Adrenal gland (tissue), 12 donors: Measurements from ENCODE around the gene CPVL. TPM values are rescaled to one million over a fixed set of nuclear protein-coding genes. Genes with fewer than 3 reads are reported as not detected.

Experiments used
- DNase-seq, 7 donors: peaks; one replicate each; pipeline ENCODE4 v3.0.0-alpha.2; 2019 to 2020
- H3K27ac ChIP-seq, 5 donors: fragments of 200-600 bp; sonication (generic) in 4 of 5; 1 replicate in 3 of 5; 2 replicates in 2 of 5; pipeline versions ENCODE4 v1.5.1 to v1.8.0; 2016 to 2020; ENCODE audit warnings: mild to moderate bottlenecking in 1 of 5
- H3K27me3 ChIP-seq: fragments of 200-600 bp; 2 replicates; pipeline ENCODE4 v1.8.0; 2021
- H3K36me3 ChIP-seq, 2 donors: fragments of 200-600 bp; replicated peaks in 1 of 2; 1 replicate in 1 of 2; 2 replicates in 1 of 2; pipeline versions ENCODE4 v1.5.1 to v1.8.0; 2018 to 2022
- H3K4me1 ChIP-seq, 2 donors: fragments of 200-600 bp; replicated peaks in 1 of 2; 1 replicate in 1 of 2; 2 replicates in 1 of 2; pipeline versions ENCODE4 v1.5.1 to v1.8.0; 2018 to 2021
- H3K4me3 ChIP-seq, 4 donors: fragments of 200-600 bp; sonication (generic) in 3 of 4; one replicate each; pipeline ENCODE4 v1.5.1; 2016 to 2018
- H3K9me3 ChIP-seq, 3 donors: fragments of 200-600 bp; sonication (generic) in 1 of 3; replicated peaks in 1 of 3; 1 replicate in 2 of 3; 2 replicates in 1 of 3; pipeline versions ENCODE4 v1.5.1 to v1.8.0; 2016 to 2021
- CTCF ChIP-seq, 6 experiments: fragments of 450-650 bp in 4 of 6; fragments of 200-600 bp in 2 of 6; sonication (generic) in 1 of 6; IDR thresholded peaks; 1 replicate in 5 of 6; 2 replicates in 1 of 6; pipeline versions ENCODE4 v1.5.1 to v1.8.0; 2016 to 2021; ENCODE audit warnings: antibody characterized with exemption in 6 of 6, mild to moderate bottlenecking in 2 of 6, moderate library complexity in 1 of 6
- POLR2A ChIP-seq, 2 donors: fragments of 450-650 bp; IDR thresholded peaks; one replicate each; pipeline ENCODE4 v1.6.1; 2017; ENCODE audit warnings: antibody characterized with exemption in 2 of 2, mild to moderate bottlenecking in 2 of 2, moderate library complexity in 1 of 2
- WGBS, 4 donors: extraction: QIAGEN DNeasy Blood & Tissue Kit in 2 of 4; methylation state at CpG; one replicate each; pipeline versions ENCODE4 v1.1.5 to v1.1.7; 2013 to 2017; 5-methylcytosine and 5-hydroxymethylcytosine counted together
- intact Hi-C, 2 donors: fragments of 100-400 bp; cut with DNase I; formaldehyde crosslinking; loops; one replicate each; pipeline versions ENCODE4 v1.14.1 to v1.15.0; 2022 to 2023
- polyA plus RNA-seq, 3 donors: library from polyadenylated mRNA; stranded (reverse); fragments of 200-250 nt in 2 of 3; fragments of 350-450 nt in 1 of 3; fragmentation: Illumina TruSeq in 1 of 3; extraction: RNeasy Lipid Tissue Mini Kit (QIAGEN cat#74804) in 1 of 3; gene quantifications; one replicate each; pipeline ENCODE4 v1.2.3, GENCODE V29; 2013 to 2014
- total RNA-seq, 9 donors: library from RNA; depleted of rRNA in 4 of 9; stranded (reverse); fragments of >200 nt in 4 of 9; fragments of 120-200 nt in 1 of 9; fragmentation: NEBNext Ultra II Directional in 1 of 9; extraction: Animal tissue kit (Norgen Biotek cat#: 25700) in 1 of 9; gene quantifications; one replicate each; pipeline versions ENCODE4 v1.1.0 to v1.2.4, GENCODE V29; 2013 to 2023
- donor health status: healthy with polysubstance abuse.
- donor health status: Bipolar disorder and iron deficiency.
- donor health status: DM: yes; HTN: yes; CAD: no.
- donor health status: DM: no; HTN: no; CAD: no.
- donor health status: DM: no; HTN: no; CAD: no.
- donor health status: DM: yes; HTN: yes; CAD: no.

Gene CPVL
- total and polyA plus RNA-seq, 12 donors, result 3.2 to 61.7 (median 32.7) TPM

GRCh38 chr7:29142021-29142727, 4.2 kb downstream of the CPVL start:
- H3K4me1 ChIP-seq, result no peaks in the 10 kb centered on the region
- WGBS, 4 donors, result 68 to 82% (median 70%) methylated on average over 7 of the region's 7 CpGs
- H3K27ac ChIP-seq, result peak overlapping the region in 1 of 5 donors; percentile 25
- no peaks in the 10 kb centered on the region for H3K9me3 ChIP-seq
- no peak for DNase-seq
- H3K36me3 ChIP-seq, result no peaks in the 10 kb centered on the region
- no peak for TF ChIP-seq POLR2A (IDR thresholded peaks at IDR 0.05)
- TF ChIP-seq CTCF (IDR thresholded peaks at IDR 0.05), result no peak
- no peak overlapping the region for H3K4me3 ChIP-seq
- intact Hi-C loops, result no loop called here
- peaks cover 3% of the 10 kb centered on the region for H3K27me3 ChIP-seq

GRCh38 chr7:29140873-29141468, 5.4 kb downstream of the CPVL start:
- H3K4me1 ChIP-seq, result no peaks in the 10 kb centered on the region
- peaks cover under 1% of the 10 kb centered on the region for H3K27me3 ChIP-seq
- intact Hi-C loops, result no loop called here
- no peaks in the 10 kb centered on the region for H3K9me3 ChIP-seq
- no peak overlapping the region for H3K4me3 ChIP-seq
- 79 to 85% (median 83%) methylated on average over 7 of the region's 7 CpGs for WGBS, 4 donors
- no peaks in the 10 kb centered on the region for H3K36me3 ChIP-seq
- DNase-seq, result peak in 4 of 7 donors; percentile 16 to 60 (median 21)
- TF ChIP-seq POLR2A (IDR thresholded peaks at IDR 0.05) (no peak), CTCF (IDR thresholded peaks at IDR 0.05) (no peak)
- H3K27ac ChIP-seq, result no peak overlapping the region

- intact Hi-C loops, result no loop called here
- no peaks in the 10 kb centered on the region for H3K36me3 ChIP-seq
- H3K27ac ChIP-seq, result no peak overlapping the region
- H3K4me1 ChIP-seq, result no peaks in the 10 kb centered on the region
- TF ChIP-seq CTCF (IDR thresholded peaks at IDR 0.05), result no peak
- no peak for TF ChIP-seq POLR2A (IDR thresholded peaks at IDR 0.05)
- H3K4me3 ChIP-seq, result no peak overlapping the region
- no peak for DNase-seq
- no peaks in the 10 kb centered on the region for H3K9me3 ChIP-seq
- H3K27me3 ChIP-seq, result no peaks in the 10 kb centered on the region
- 74 to 86% (median 79%) methylated on average over 4 of the region's 4 CpGs for WGBS, 4 donors
Measured at GRCh38 chr7:29139796-29140195, 6.5 kb downstream of the CPVL start.

GRCh38 chr7:29139191-29139590, 7.1 kb downstream of the CPVL start:
- no peak overlapping the region for H3K27ac ChIP-seq
- no peak overlapping the region for H3K4me3 ChIP-seq
- WGBS, 4 donors, result 76 to 94% (median 89%) methylated on average over 2 of the region's 2 CpGs
- H3K27me3 ChIP-seq, result no peaks in the 10 kb centered on the region
- TF ChIP-seq CTCF (IDR thresholded peaks at IDR 0.05), result no peak
- TF ChIP-seq POLR2A (IDR thresholded peaks at IDR 0.05), result no peak
- no peaks in the 10 kb centered on the region for H3K4me1 ChIP-seq
- no peaks in the 10 kb centered on the region for H3K9me3 ChIP-seq
- no peaks in the 10 kb centered on the region for H3K36me3 ChIP-seq
- no peak for DNase-seq
- intact Hi-C loops, result no loop called here
